H1 (cell line): Measurements from ENCODE around the gene ENDOU. TPM values are rescaled to one million over a fixed set of nuclear protein-coding genes. Genes with fewer than 3 reads are reported as not detected.

Source experiments
- ATF3 ChIP-seq: IDR thresholded peaks from 2 replicates; pipeline ENCODE4 v1.6.1; 2011; ENCODE audit warnings: low read depth, mild to moderate bottlenecking, low read length; ENCODE audit not compliant: insufficient read depth
- CREB1 ChIP-seq: IDR thresholded peaks from 2 replicates; pipeline ENCODE4 v1.6.1; 2012; ENCODE audit warnings: inconsistent platforms
- CTCF ChIP-seq, 3 experiments: IDR thresholded peaks; 1 replicate in 2 of 3; 2 replicates in 1 of 3; pipeline versions ENCODE4 v1.5.1 to v1.6.1; 2011; ENCODE audit warnings: low read length in 3 of 3, mild to moderate bottlenecking in 3 of 3, inconsistent platforms in 2 of 3, low read depth in 1 of 3, moderate library complexity in 1 of 3; ENCODE audit not compliant: insufficient read depth in 1 of 3; ENCODE audit errors: control extremely low read depth in 1 of 3
- KDM5A ChIP-seq: fragments of 200-600 bp; IDR thresholded peaks from 2 replicates; pipeline ENCODE4 v1.7.1; 2012; ENCODE audit warnings: mild to moderate bottlenecking, low read length, inconsistent platforms, mixed read lengths
- POLR2AphosphoS5 ChIP-seq: IDR thresholded peaks from 2 replicates; pipeline ENCODE4 v1.6.1; 2011; ENCODE audit warnings: low read depth, low read length
- RFX5 ChIP-seq: IDR thresholded peaks from 2 replicates; pipeline ENCODE4 v1.6.1; 2011; ENCODE audit warnings: low read depth, low read length, improper control_type of control experiment, borderline replicate concordance
- RXRA ChIP-seq: IDR thresholded peaks from 2 replicates; pipeline ENCODE4 v1.6.1; 2011; ENCODE audit warnings: low read depth, mild to moderate bottlenecking, low read length, moderate library complexity; ENCODE audit not compliant: insufficient read depth
- SP4 ChIP-seq: IDR thresholded peaks from 2 replicates; pipeline ENCODE4 v1.6.1; 2012; ENCODE audit warnings: low read length, inconsistent platforms
- TCF12 ChIP-seq: IDR thresholded peaks from 2 replicates; pipeline ENCODE4 v1.6.1; 2011; ENCODE audit warnings: low read depth, mild to moderate bottlenecking, low read length
- YY1 ChIP-seq: IDR thresholded peaks from 2 replicates; pipeline ENCODE4 v1.6.1; 2011; ENCODE audit warnings: low read depth, mild to moderate bottlenecking, low read length
- polyA plus RNA-seq, 7 experiments: library from polyadenylated mRNA; depleted of rRNA in 3 of 7; stranded (reverse) in 5 of 7; unstranded in 2 of 7; fragments of >200 nt in 5 of 7; fragments of 200-250 nt in 2 of 7; gene quantifications; 1 replicate in 5 of 7; 2 replicates in 1 of 7; 4 replicates in 1 of 7; pipeline versions ENCODE4 v1.2.1 to v1.2.3, GENCODE V29; 2011 to 2013; ENCODE audit warnings: missing spikeins in 2 of 7, mixed read lengths in 2 of 7
- total RNA-seq: library from RNA; stranded (reverse); fragmentation: NEBNext Ultra II Directional; extraction: Animal tissue kit (Norgen Biotek cat#: 25700); gene quantifications from 2 replicates; pipeline ENCODE4 v1.2.1, GENCODE V29; 2021

ENDOU gene
- total and polyA plus RNA-seq, 2 of the 8 experiments (the other 6 are each of a cell fraction or from before 2014, with no cell fraction given) = not detected

GRCh38 chr12:47744005-47744651 lies 18.8 kb upstream of the ENDOU start (continued):
- TF ChIP-seq SP4 = no peak
- TF ChIP-seq CTCF (IDR thresholded peaks at IDR 0.05; ENCODE audit: control extremely low read depth in 1 of 3, insufficient read depth in 1 of 3, low read depth in 1 of 3, low read length in 3 of 3) = peak in 2 of 3 experiments; percentile 95 to 97; a peak in 3 of 4 replicates
- no peak for TF ChIP-seq ATF3
- no peak for TF ChIP-seq CREB1
- 0 out of 2 replicates have a peak, but pooled peaks have one; percentile 20 for TF ChIP-seq YY1
- TF ChIP-seq KDM5A = no peak
- TF ChIP-seq POLR2AphosphoS5 = 0 out of 2 replicates have a peak, but pooled peaks have one; percentile 18
- TF ChIP-seq RXRA = no peak
- TF ChIP-seq TCF12 = peak; percentile 67; the same call in 1 of the 2 replicates
- TF ChIP-seq RFX5 = no peak
